ENCODE measurements around the gene ATXN7L3.
"Not testable (repeated sequence)": the region's sequence is repeated elsewhere in the genome, so short reads cannot be mapped to it uniquely, and the experiment has no call there.

Gene ATXN7L3, protein sequence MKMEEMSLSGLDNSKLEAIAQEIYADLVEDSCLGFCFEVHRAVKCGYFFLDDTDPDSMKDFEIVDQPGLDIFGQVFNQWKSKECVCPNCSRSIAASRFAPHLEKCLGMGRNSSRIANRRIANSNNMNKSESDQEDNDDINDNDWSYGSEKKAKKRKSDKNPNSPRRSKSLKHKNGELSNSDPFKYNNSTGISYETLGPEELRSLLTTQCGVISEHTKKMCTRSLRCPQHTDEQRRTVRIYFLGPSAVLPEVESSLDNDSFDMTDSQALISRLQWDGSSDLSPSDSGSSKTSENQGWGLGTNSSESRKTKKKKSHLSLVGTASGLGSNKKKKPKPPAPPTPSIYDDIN

DNA sequence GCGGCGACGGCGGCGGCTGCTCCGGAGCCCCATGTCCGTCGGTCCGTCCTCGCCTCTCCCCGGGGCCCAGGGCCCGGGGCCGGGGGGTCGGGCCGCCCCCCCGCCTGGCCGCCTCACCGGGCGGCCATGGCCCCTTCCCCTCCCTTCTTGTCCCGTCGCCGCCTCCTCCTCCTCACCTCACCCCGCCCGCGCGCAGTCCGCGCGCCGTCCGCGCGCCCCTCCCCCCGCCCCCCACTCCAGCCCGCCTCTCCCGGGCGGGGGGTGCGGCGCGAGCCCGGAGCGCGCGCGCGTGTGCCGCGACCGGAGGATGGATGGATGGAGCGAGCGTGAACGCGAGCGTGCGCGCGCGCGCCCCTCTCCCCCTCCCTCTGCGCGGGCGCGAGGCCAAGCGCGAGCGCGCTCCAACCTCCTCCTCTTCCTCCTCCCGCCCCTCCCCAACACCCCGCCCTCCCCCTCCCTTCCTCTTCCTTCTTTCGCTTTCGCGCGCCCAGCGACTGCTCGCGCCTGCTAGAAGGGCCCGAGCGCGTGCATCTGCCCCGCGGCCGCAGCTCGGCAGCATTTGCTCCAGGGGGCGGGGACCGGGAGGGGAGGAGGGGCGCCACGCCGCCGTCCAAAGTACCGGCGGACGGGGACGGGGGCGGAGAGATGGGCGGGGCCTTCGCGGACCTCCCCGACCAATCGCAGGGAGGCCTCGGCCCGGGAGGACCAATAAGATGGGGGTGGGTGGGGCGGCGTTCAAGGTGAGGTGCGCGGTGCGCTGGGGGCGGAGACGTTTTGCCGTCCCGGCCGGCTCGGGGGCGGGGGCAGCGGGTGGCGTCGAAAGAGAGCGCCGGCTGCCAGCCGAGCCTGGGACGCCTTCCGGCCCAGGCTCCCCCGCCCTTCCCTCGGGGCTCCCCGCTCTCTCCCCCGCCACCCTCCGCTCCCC, at the start of gene ATXN7L3:
Gene ATXN7L3 (minus strand): TSS at position 332 of the 925 bp plus-strand sequence. CDS start 1,814 bp downstream, outside the sequence.
- peak; percentile 99 for DNase-seq

DNA sequence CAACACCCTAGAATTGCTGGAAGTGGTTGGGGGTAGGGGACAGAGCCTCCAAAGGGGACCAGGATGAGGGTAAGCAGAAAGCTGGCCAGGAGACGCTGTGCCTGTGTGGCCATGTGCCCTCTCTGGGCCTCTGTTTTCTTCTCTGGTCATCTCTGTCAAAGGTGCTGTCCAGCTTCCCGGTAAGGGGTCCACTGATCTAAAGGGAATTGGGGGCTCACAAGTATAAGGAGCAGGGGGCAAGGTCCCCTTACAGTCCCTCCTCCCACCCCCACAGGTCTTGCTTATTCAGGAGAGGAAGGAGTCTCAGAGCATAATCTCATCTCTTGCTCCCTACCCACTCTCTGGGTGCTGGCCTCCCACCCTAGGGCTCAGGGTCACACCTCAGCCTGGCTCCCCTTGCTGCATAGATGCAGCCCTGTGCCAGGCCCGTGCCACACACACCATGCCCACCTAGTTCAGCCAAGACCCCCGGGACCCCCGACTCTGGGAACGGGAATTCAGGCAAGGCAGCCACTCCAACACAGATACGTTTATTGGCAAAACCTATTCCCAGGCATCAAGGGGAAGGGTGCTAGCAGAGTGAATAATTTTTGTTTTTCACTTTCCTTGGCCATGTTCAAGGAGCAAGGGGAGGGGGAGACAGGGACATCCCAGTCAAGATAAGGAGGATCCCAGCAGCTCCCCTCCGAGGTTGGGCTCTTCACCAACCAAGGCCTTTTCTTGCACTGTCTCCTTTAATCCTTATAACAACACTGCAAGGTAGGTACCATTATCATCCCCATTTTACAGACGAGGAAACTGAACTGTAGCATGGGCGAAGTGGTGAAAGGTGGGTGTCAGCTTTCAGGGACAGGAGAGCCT, 48.4 kb upstream of the ATXN7L3 start:
- DNase-seq = no peak

- DNase-seq = no peak
These were observed 47.8 kb upstream of the ATXN7L3 start for GRCh38 chr17:44247440-44247841.

GRCh38 chr17:44241106-44241624, 41.5 kb upstream of the ATXN7L3 start:
- DNase-seq = no peak

- DNase-seq = not testable (repeated sequence)
These were observed 38.2 kb upstream of the ATXN7L3 start for GRCh38 chr17:44237886-44238285.

DNA sequence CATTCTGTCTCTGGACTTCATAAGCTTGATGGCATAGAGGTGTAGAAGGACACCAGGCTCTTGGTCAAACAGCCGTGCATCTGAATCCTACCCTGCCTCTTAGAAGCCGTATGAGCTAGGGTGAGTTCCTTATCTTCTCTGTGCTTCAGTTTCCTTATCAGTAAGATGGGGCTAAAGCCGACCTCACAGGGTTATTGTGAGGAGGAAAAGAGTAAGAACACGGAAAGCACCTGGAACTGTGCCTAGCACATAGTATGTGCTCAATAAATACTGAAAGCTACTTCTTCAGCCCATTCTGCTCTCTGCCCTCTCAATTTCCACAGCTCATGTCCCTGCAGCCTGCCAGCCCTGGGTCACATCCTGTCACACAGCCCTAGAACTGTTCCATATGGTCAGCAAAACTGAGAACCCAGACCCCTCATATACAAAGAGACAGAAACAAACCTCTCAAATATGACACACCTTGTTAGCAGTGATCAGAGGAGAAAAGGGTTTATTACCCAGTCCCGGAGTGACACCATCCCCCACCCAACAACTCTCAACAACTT, 36.8 kb upstream of the ATXN7L3 start:
- no peak for DNase-seq

DNA sequence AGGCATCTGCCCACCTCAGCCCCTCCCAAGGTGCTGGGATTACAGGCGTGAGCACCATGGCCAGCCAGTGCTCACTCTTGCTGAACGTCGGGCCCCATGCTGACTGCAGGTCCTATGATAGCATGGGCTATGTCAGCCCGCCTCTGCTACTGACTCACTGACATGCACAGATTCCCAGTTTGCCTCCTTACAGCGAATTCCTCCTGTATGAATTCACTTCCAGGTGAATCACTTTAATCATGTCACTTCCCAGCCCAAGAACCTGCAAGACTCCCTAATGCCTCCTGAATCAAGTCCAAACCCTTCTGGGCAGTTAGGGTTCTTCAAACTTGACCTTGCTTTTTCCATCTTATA, 35.9 kb upstream of the ATXN7L3 start:
- DNase-seq = no peak

- no peak for DNase-seq
These were observed 33.9 kb upstream of the ATXN7L3 start for GRCh38 chr17:44233582-44233981.

DNA sequence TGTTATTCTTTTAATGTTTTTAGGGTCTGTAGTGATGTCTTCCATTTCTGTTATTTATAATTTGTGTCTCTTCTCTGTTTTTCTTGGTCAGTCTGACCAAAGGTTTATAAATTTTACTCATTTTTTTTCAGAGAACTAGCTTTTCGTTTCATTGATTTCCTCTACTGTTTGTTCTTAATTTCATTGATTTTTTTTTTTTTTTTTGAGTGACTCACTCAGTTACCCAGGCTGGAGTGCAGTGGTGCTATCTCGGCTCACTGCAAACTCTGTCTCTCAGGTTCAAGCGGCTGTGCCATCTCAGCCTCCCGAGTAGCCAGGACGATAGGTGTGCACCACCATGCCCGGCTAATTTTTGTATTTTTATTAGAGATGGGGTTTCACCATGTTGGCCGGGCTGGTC, 32.4 kb upstream of the ATXN7L3 start:
- no peak for DNase-seq

- DNase-seq = no peak
These were observed 30.5 kb upstream of the ATXN7L3 start for GRCh38 chr17:44230140-44230539.

- no peak for DNase-seq
These were observed 29.4 kb upstream of the ATXN7L3 start for GRCh38 chr17:44229090-44229489.

DNA sequence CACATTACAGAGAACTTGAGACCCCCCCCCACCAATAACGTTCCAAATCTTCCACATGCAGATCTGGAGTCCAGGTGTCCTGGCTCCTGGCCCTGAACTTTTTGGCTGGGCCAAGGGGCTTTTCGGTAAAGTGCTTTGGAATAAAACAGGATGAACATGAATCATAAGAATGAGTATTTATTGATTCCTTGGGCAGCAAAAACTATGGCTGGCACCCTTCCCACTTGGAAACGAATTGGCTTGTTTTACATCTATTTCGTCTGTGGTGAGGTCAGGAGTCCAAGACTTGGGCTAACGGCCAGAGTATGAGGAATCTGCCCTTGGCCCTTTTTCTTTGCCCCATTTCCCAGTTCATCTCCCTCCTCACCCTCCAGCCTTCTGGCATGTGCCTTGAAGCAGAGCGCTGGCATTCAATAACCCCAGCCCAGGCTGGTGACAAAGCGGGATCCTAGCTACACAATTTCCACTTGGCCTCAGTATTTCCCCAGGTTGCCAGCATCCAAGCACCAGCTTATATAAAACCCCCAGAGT, 23.9 kb upstream of the ATXN7L3 start:
- no peak for DNase-seq

DNA sequence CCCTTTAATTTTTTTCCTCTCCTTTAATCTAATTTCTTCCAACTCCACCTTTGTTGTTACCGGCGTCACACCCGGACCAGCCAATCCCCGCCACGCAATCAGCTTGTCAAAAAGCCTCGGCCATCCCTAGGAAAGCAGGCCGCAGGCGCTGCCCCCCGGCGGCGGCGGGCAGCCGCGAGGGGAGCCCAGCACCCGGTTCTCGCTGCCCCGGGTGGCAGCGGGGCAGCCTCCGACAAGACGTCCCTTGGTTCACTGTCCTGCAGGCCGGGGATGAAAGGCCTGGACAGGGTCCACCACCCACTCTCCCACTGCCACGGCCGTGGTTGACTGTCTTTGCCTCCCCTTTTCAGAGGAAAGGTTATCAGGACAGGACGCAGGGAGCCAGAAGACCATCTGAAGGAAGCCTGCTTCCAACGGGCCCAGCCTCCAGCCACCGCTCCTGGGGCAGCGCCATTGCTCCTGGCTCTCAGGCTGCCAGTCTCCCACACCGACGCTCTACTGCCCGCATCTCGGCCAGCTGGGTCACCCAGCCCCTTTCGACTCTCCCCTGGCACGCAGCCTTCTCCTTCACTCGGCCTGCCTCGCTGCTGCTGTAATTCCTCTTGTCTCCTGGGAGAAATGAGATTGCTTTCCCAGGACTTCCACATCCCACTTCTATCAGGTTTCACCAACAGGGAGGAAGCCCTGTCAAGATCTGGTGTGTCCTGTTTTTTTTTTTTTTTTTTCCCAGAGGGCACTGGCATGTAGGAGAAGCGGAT, 22.6 kb upstream of the ATXN7L3 start:
- DNase-seq = peak; percentile 59

- DNase-seq = no peak
These were observed 22.1 kb upstream of the ATXN7L3 start for GRCh38 chr17:44221862-44222111.

GRCh38 chr17:44221084-44221861, 21.6 kb upstream of the ATXN7L3 start:
- DNase-seq = peak; percentile 68

DNA sequence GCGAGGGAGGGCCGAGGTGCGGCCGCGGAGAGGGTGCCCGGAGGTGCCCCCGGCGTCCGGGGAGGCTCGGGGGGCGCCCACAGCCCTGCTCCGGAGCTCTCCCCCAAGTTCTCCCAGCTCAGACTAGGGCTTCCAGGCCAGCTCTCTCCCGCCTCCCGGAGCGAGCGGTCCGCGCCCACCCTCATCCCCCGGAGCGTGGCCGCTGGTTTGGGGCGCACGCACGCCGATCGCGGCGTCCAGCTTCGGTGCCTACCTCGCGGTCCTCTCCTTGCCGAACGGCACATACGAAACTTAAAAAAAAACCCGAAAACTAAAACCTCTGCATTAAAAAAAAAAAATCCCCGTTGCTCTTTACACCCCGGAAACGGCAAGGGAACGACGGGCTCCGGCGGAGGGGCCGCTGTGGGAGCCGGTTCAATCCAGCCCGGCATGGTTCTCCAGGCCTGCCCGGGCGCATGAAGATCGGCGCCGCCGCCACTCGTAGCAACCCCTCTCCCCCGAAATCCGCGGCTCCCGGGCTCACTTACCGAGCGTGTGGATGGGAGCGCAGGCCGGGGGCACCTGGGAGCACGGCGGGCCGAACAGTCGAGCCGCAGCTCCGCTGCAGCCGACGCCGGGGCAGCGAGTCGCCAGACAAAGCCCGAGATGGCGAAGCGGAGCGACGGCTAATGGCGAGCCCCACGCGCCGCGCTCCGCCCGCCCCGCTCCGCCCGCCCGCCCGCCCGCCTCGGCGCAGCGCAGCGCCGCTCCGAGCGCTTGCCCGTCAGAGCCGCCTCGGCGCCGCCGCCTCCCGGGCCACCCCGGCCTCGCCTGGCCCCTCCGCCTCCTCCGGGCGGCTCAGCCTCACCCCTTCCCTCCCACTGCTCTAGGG, 20.8 kb upstream of the ATXN7L3 start:
- peak; percentile 56 for DNase-seq

GRCh38 chr17:44219616-44220212, 20.0 kb upstream of the ATXN7L3 start, which contains the start of gene UBTF:
UBTF (minus strand) TSS chr17:44219675; CDS start chr17:44218229, 1,446 bp downstream.
- peak; percentile 84 for DNase-seq

- no peak for DNase-seq
These were observed 19.5 kb upstream of the ATXN7L3 start for GRCh38 chr17:44219108-44219615.

Data from CD4-positive, alpha-beta T cell treated with Interleukin-15 for 1 hour (primary cell).